ENCODE measurements around the gene RAVER2. TPM values are rescaled to one million over a fixed set of nuclear protein-coding genes. Genes with fewer than 3 reads are reported as not detected.

The RAVER2 gene
- total and polyA plus RNA-seq, 10 of the 15 experiments (the other 5 are each of a cell fraction or from before 2014, with no cell fraction given): 0.09 to 0.59 (median 0.41) TPM; not detected in 2

- no TSS peak for BruUV-seq (replicated peaks)
- ChIA-PET SMC1A (ENCODE audit: uncharacterized antibody, unreplicated experiment) (no interaction called here), CTCF (no interaction called here), RAD21 (ENCODE audit: unreplicated experiment) (no interaction called here), POLR2A (no interaction called here)
- Histone ChIP-seq H3K27ac (ENCODE audit: control insufficient read depth, insufficient read depth) (no peak overlapping the region), H3K9ac (ENCODE audit: control insufficient read depth, insufficient read depth, low read length) (no peak overlapping the region), H3K9me3 (replicated peaks; ENCODE audit: control insufficient read depth, insufficient read depth, low read length) (no peaks in the 10 kb centered on the region), H3K79me2 (ENCODE audit: control insufficient read depth, insufficient read depth, low read length) (no peaks in the 10 kb centered on the region), H4K20me1 (ENCODE audit: control insufficient read depth, insufficient read depth) (no peaks in the 10 kb centered on the region), H3K4me1 (ENCODE audit: control insufficient read depth, insufficient read depth, low read length) (no peaks in the 10 kb centered on the region), H3K4me2 (ENCODE audit: control insufficient read depth, insufficient read depth) (no peak overlapping the region), H3K27me3 (replicated peaks in 1 of 2; ENCODE audit: control insufficient read depth in 2 of 2, insufficient read depth in 2 of 2, low read length in 1 of 2) (no peaks in the 10 kb centered on the region), H2AFZ (ENCODE audit: control insufficient read depth, low read depth, low read length) (no peak overlapping the region), H3K4me3 (no peak overlapping the region), H3K36me3 (ENCODE audit: control insufficient read depth in 2 of 2, insufficient read depth in 2 of 2, low read length in 1 of 2) (peaks cover 3 to 22% of the 10 kb centered on the region in 2 experiments; a peak in 3 of 4 replicates)
- intact Hi-C loops (cut with micrococcal nuclease; ENCODE audit: unreplicated experiment): no loop called here
- 73% methylated on average over 3 of the region's 3 CpGs for WGBS (ENCODE audit: insufficient coverage, insufficient replicate concordance, low lambda C conversion rate, missing lambda C conversion rate)
- FAIRE-seq (no peak), ATAC-seq (no peak), DNase-seq (ENCODE audit: low read depth, low spot score) (no peak)
- no peak for TF ChIP-seq FOXM1 (IDR thresholded peaks at IDR 0.05; ENCODE audit: low read depth, low read length)
- no peak for TF ChIP-seq HDGF (IDR thresholded peaks at IDR 0.05)
- no peak for TF ChIP-seq SMARCA5 (IDR thresholded peaks at IDR 0.05)
- in situ Hi-C loops (cut with MboI): no loop called here
Measured at GRCh38 chr1:64848136-64848535, 103.3 kb downstream of the RAVER2 start.

- 100% methylated on average over 4 of the region's 4 CpGs for WGBS (ENCODE audit: insufficient coverage, insufficient replicate concordance, low lambda C conversion rate, missing lambda C conversion rate)
- no peaks in the 10 kb centered on the region for H4K20me1 ChIP-seq (ENCODE audit: control insufficient read depth, insufficient read depth)
- no peaks in the 10 kb centered on the region for H3K9me3 ChIP-seq (replicated peaks; ENCODE audit: control insufficient read depth, insufficient read depth, low read length)
- CTCF ChIA-PET: interaction anchor here (0.6 kb wide), 3 partner anchors 20 to 1004 kb away, joined by 3 to 4 read pairs (median 3); no protein-coding TSS in a partner anchor
- in situ Hi-C loops (cut with MboI): no loop called here
- no peak overlapping the region for H3K27ac ChIP-seq (ENCODE audit: control insufficient read depth, insufficient read depth)
- intact Hi-C loops (cut with micrococcal nuclease; ENCODE audit: unreplicated experiment): no loop called here
- no TSS peak for BruUV-seq (replicated peaks)
- no peak overlapping the region for H3K4me2 ChIP-seq (ENCODE audit: control insufficient read depth, insufficient read depth)
- H3K9ac ChIP-seq (ENCODE audit: control insufficient read depth, insufficient read depth, low read length): no peak overlapping the region
- SMC1A ChIA-PET (ENCODE audit: uncharacterized antibody, unreplicated experiment): no interaction called here
- DNase-seq (ENCODE audit: low read depth, low spot score): no peak
- POLR2A ChIA-PET: no interaction called here
- no peaks in the 10 kb centered on the region for H3K79me2 ChIP-seq (ENCODE audit: control insufficient read depth, insufficient read depth, low read length)
- H2AFZ ChIP-seq (ENCODE audit: control insufficient read depth, low read depth, low read length): no peak overlapping the region
- peaks cover 3 to 20% of the 10 kb centered on the region in 2 experiments; a peak in 3 of 4 replicates for H3K36me3 ChIP-seq (ENCODE audit: control insufficient read depth in 2 of 2, insufficient read depth in 2 of 2, low read length in 1 of 2)
- no peak overlapping the region for H3K4me3 ChIP-seq
- no peak for FAIRE-seq
- H3K27me3 ChIP-seq (replicated peaks in 1 of 2; ENCODE audit: control insufficient read depth in 2 of 2, insufficient read depth in 2 of 2, low read length in 1 of 2): no peaks in the 10 kb centered on the region
- no peak for ATAC-seq
- no peaks in the 10 kb centered on the region for H3K4me1 ChIP-seq (ENCODE audit: control insufficient read depth, insufficient read depth, low read length)
- RAD21 ChIA-PET (ENCODE audit: unreplicated experiment): no interaction called here
- no peak for TF ChIP-seq POU2F2 (IDR thresholded peaks at IDR 0.05; ENCODE audit: borderline replicate concordance, low read depth, low read length)
- no peak for TF ChIP-seq KAT2A (conservative IDR thresholded peaks at IDR 0.05; ENCODE audit: control insufficient read depth, low read depth, low read length)
- no peak for TF ChIP-seq GATAD2B (conservative IDR thresholded peaks at IDR 0.05; ENCODE audit: low read depth)
- no peak for TF ChIP-seq IKZF2 (IDR thresholded peaks at IDR 0.05)
- no peak for TF ChIP-seq NR2C1 (IDR thresholded peaks at IDR 0.05)
- TF ChIP-seq, protein P1, sequence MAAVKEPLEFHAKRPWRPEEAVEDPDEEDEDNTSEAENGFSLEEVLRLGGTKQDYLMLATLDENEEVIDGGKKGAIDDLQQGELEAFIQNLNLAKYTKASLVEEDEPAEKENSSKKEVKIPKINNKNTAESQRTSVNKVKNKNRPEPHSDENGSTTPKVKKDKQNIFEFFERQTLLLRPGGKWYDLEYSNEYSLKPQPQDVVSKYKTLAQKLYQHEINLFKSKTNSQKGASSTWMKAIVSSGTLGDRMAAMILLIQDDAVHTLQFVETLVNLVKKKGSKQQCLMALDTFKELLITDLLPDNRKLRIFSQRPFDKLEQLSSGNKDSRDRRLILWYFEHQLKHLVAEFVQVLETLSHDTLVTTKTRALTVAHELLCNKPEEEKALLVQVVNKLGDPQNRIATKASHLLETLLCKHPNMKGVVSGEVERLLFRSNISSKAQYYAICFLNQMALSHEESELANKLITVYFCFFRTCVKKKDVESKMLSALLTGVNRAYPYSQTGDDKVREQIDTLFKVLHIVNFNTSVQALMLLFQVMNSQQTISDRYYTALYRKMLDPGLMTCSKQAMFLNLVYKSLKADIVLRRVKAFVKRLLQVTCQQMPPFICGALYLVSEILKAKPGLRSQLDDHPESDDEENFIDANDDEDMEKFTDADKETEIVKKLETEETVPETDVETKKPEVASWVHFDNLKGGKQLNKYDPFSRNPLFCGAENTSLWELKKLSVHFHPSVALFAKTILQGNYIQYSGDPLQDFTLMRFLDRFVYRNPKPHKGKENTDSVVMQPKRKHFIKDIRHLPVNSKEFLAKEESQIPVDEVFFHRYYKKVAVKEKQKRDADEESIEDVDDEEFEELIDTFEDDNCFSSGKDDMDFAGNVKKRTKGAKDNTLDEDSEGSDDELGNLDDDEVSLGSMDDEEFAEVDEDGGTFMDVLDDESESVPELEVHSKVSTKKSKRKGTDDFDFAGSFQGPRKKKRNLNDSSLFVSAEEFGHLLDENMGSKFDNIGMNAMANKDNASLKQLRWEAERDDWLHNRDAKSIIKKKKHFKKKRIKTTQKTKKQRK (IDR thresholded peaks at IDR 0.05; ENCODE audit: low read depth, low read length): no peak
- TF ChIP-seq EP300 (IDR thresholded peaks at IDR 0.05; ENCODE audit: borderline replicate concordance in 1 of 2, control insufficient read depth in 1 of 2, low read depth in 2 of 2, low read length in 2 of 2): no peak
- no peak for TF ChIP-seq NR2C2 (IDR thresholded peaks at IDR 0.05; ENCODE audit: borderline replicate concordance, control insufficient read depth, insufficient read length, low read depth)
- no peak for TF ChIP-seq SIX5 (IDR thresholded peaks at IDR 0.05; ENCODE audit: low read depth, low read length, severe bottlenecking)
- no peak for TF ChIP-seq KLF5 (IDR thresholded peaks at IDR 0.05; ENCODE audit: partially characterized antibody)
- no peak for TF ChIP-seq HSF1 (IDR thresholded peaks at IDR 0.05; ENCODE audit: low read depth, low read length)
- TF ChIP-seq DPF2 (IDR thresholded peaks at IDR 0.05): no peak
Measured at GRCh38 chr1:64848803-64849202, 103.9 kb downstream of the RAVER2 start.

All from GM12878 (cell line).